H1 (cell line): ENCODE data around the gene DTX3. TPM values are rescaled to one million over a fixed set of nuclear protein-coding genes. Genes with fewer than 3 reads are reported as not detected.

Experiments
- CTCF ChIA-PET: fragments of 300-600 bp; sonication (Branson Sonifier 250); formaldehyde crosslinking; loops from one replicate; lab custom pipeline; 2021; ENCODE audit not compliant: partially characterized antibody; lab: Charles Lee
- POLR2A ChIA-PET: fragments of 300-600 bp; sonication (Branson Sonifier 250); formaldehyde crosslinking; loops from one replicate; lab custom pipeline; 2021; ENCODE audit warnings: inconsistent platforms; ENCODE audit not compliant: partially characterized antibody; lab: Charles Lee
- DNase-seq, 2 experiments: peaks; one replicate each; pipeline versions ENCODE4 v3.0.0 to v3.0.0-alpha.2; 2010 to 2022; ENCODE audit warnings: low spot score in 2 of 2, low read depth in 1 of 2, mixed read lengths in 1 of 2
- FAIRE-seq: peaks from 2 replicates; lab custom pipeline; 2011; peaks lifted over from hg19 to GRCh38; lab: Jason Lieb, UNC
- H2AFZ ChIP-seq: 2 replicates; pipeline ENCODE4 v1.8.1; 2012; ENCODE audit warnings: low read length, inconsistent platforms
- H2AK5ac ChIP-seq: 2 replicates; pipeline ENCODE4 v1.6.1; 2013; ENCODE audit warnings: low read depth, low read length
- H2BK120ac ChIP-seq: replicated peaks from 2 replicates; pipeline ENCODE3; 2013; ENCODE audit warnings: low read depth, low read length, inconsistent platforms
- H2BK12ac ChIP-seq: 2 replicates; pipeline ENCODE4 v1.6.1; 2013; ENCODE audit warnings: low read depth, low read length
- H2BK15ac ChIP-seq: 2 replicates; pipeline ENCODE4 v1.6.1; 2013; ENCODE audit warnings: low read length
- H2BK20ac ChIP-seq: 2 replicates; pipeline ENCODE4 v1.6.1; 2013; ENCODE audit warnings: low read length
- H2BK5ac ChIP-seq: 2 replicates; pipeline ENCODE4 v1.6.1; 2013; ENCODE audit warnings: low read depth, low read length
- H3K14ac ChIP-seq: 2 replicates; pipeline ENCODE4 v1.6.1; 2013; ENCODE audit warnings: inconsistent platforms; ENCODE audit not compliant: insufficient read length
- H3K18ac ChIP-seq: 2 replicates; pipeline ENCODE4 v1.6.1; 2013; ENCODE audit warnings: low read length; ENCODE audit errors: extremely low read depth
- H3K23ac ChIP-seq: 2 replicates; pipeline ENCODE4 v1.6.1; 2013; ENCODE audit warnings: inconsistent platforms; ENCODE audit not compliant: insufficient read length
- H3K23me2 ChIP-seq: 2 replicates; pipeline ENCODE4 v1.6.1; 2013; ENCODE audit warnings: low read depth, low read length
- H3K27ac ChIP-seq: 2 replicates; pipeline ENCODE4 v1.6.1; 2011; ENCODE audit warnings: low read depth, low read length, inconsistent platforms
- H3K27me3 ChIP-seq, 4 experiments: replicated peaks in 1 of 4; 1 replicate in 1 of 4; 2 replicates in 3 of 4; pipeline versions ENCODE4 v1.6.1 to v1.8.1; 2011 to 2013; ENCODE audit warnings: low read length in 3 of 4, mild to moderate bottlenecking in 3 of 4, inconsistent platforms in 2 of 4, mixed read lengths in 2 of 4, moderate library complexity in 1 of 4; ENCODE audit not compliant: control insufficient read depth in 3 of 4, insufficient read depth in 3 of 4; ENCODE audit errors: extremely low read depth in 1 of 4
- H3K36me3 ChIP-seq, 4 experiments: 2 replicates each; pipeline versions ENCODE4 v1.6.1 to v1.8.1; 2011 to 2013; ENCODE audit warnings: mild to moderate bottlenecking in 4 of 4, low read length in 3 of 4, moderate library complexity in 2 of 4, control low read depth in 1 of 4, inconsistent platforms in 1 of 4; ENCODE audit not compliant: insufficient read depth in 4 of 4, control insufficient read depth in 2 of 4
- H3K4ac ChIP-seq: replicated peaks from 2 replicates; pipeline ENCODE3; 2013; ENCODE audit warnings: low read length, low read depth, mixed read lengths, inconsistent platforms; ENCODE audit not compliant: insufficient read length
- H3K4me1 ChIP-seq, 4 experiments: replicated peaks in 1 of 4; 1 replicate in 1 of 4; 2 replicates in 3 of 4; pipeline versions ENCODE4 v1.6.1 to v1.8.1; 2011 to 2013; ENCODE audit warnings: low read length in 3 of 4, inconsistent platforms in 2 of 4, mixed read lengths in 1 of 4; ENCODE audit not compliant: insufficient read depth in 4 of 4, control insufficient read depth in 3 of 4
- H3K4me2 ChIP-seq, 2 experiments: 2 replicates each; pipeline versions ENCODE4 v1.6.1 to v1.8.1; 2011 to 2013; ENCODE audit warnings: low read depth in 2 of 2, low read length in 2 of 2, control low read depth in 1 of 2, inconsistent platforms in 1 of 2, mild to moderate bottlenecking in 1 of 2; ENCODE audit not compliant: insufficient read depth in 1 of 2
- H3K4me3 ChIP-seq, 4 experiments: fragments of 200-600, 300-600 bp in 1 of 4; sonication (generic), shearing (Covaris generic), sonication (Bioruptor Twin) in 1 of 4; 2 replicates each; pipeline versions ENCODE4 v1.5.1 to v1.8.1; 2011 to 2016; ENCODE audit warnings: low read length in 4 of 4, low read depth in 3 of 4, control low read depth in 2 of 4, inconsistent platforms in 2 of 4, mild to moderate bottlenecking in 2 of 4, mixed read lengths in 1 of 4, moderate library complexity in 1 of 4; ENCODE audit not compliant: insufficient read depth in 2 of 4; ENCODE audit errors: extremely low read depth in 1 of 4
- H3K56ac ChIP-seq: replicated peaks from 2 replicates; pipeline ENCODE3; 2013; ENCODE audit warnings: low read depth, mild to moderate bottlenecking, mixed read lengths, low read length, inconsistent platforms; ENCODE audit not compliant: insufficient read length
- H3K79me1 ChIP-seq: 2 replicates; pipeline ENCODE4 v1.6.1; 2013; ENCODE audit warnings: low read depth, low read length, control low read depth
- H3K79me2 ChIP-seq, 2 experiments: 2 replicates each; pipeline versions ENCODE4 v1.6.1 to v1.8.1; 2012 to 2013; ENCODE audit warnings: low read length in 2 of 2, mild to moderate bottlenecking in 2 of 2, inconsistent platforms in 1 of 2; ENCODE audit not compliant: insufficient read depth in 2 of 2, control insufficient read depth in 1 of 2
- H3K9ac ChIP-seq, 4 experiments: replicated peaks in 1 of 4; 1 replicate in 1 of 4; 2 replicates in 3 of 4; pipeline versions ENCODE4 v1.6.1 to v1.8.1; 2011 to 2013; ENCODE audit warnings: low read depth in 3 of 4, low read length in 3 of 4, control low read depth in 2 of 4, mild to moderate bottlenecking in 2 of 4, moderate library complexity in 2 of 4, inconsistent platforms in 1 of 4; ENCODE audit errors: extremely low read depth in 1 of 4
- H3K9me3 ChIP-seq, 2 experiments: 2 replicates each; pipeline versions ENCODE4 v1.6.1 to v1.8.1; 2012 to 2013; ENCODE audit warnings: mild to moderate bottlenecking in 2 of 2, moderate library complexity in 2 of 2, control low read depth in 1 of 2, inconsistent platforms in 1 of 2, low read depth in 1 of 2, low read length in 1 of 2, mixed read lengths in 1 of 2; ENCODE audit not compliant: insufficient read depth in 2 of 2
- H4K20me1 ChIP-seq, 2 experiments: replicated peaks in 1 of 2; 2 replicates each; pipeline versions ENCODE3 to v1.8.1; 2011 to 2013; ENCODE audit warnings: inconsistent platforms in 2 of 2, low read length in 2 of 2, mild to moderate bottlenecking in 1 of 2; ENCODE audit not compliant: insufficient read depth in 2 of 2, control insufficient read depth in 1 of 2
- H4K5ac ChIP-seq: 2 replicates; pipeline ENCODE4 v1.6.1; 2013; ENCODE audit warnings: low read length, low read depth, mixed read lengths, inconsistent platforms; ENCODE audit not compliant: insufficient read length
- H4K8ac ChIP-seq: 2 replicates; pipeline ENCODE4 v1.8.0; 2013; ENCODE audit warnings: mild to moderate bottlenecking, moderate library complexity, low read length, inconsistent platforms; ENCODE audit not compliant: insufficient read depth; ENCODE audit errors: extremely low read depth
- H4K91ac ChIP-seq: replicated peaks from 2 replicates; pipeline ENCODE3; 2013; ENCODE audit warnings: low read length, mixed read lengths, inconsistent platforms; ENCODE audit not compliant: insufficient read length
- CTBP2 ChIP-seq: IDR thresholded peaks from 2 replicates; pipeline ENCODE4 v1.7.0; 2011; ENCODE audit warnings: borderline replicate concordance, mild to moderate bottlenecking, moderate library complexity, mixed read lengths, low read length; ENCODE audit not compliant: insufficient read depth, insufficient read length
- HDAC6 ChIP-seq: IDR thresholded peaks from one replicate; pipeline ENCODE4 v1.7.1; 2012; ENCODE audit warnings: low read depth, mild to moderate bottlenecking, inconsistent platforms, low read length, moderate library complexity
- KDM1A ChIP-seq: fragments of 200-600, 300-600 bp; sonication (generic); IDR thresholded peaks from 2 replicates; pipeline ENCODE4 v1.7.1; 2016; ENCODE audit warnings: mild to moderate bottlenecking, low read length, borderline replicate concordance
- NANOG ChIP-seq: IDR thresholded peaks from 2 replicates; pipeline ENCODE4 v1.6.1; 2011; ENCODE audit warnings: low read length, low read depth, mild to moderate bottlenecking, inconsistent platforms; ENCODE audit not compliant: insufficient read depth, poor library complexity, severe bottlenecking
- PHF8 ChIP-seq: fragments of 200-600 bp; sonication (generic); conservative IDR thresholded peaks from 2 replicates; pipeline ENCODE4 v1.7.1; 2012; ENCODE audit warnings: low read depth, mild to moderate bottlenecking, inconsistent platforms, low read length, moderate library complexity
- SAP30 ChIP-seq: fragments of 300-600 bp; sonication (generic); IDR thresholded peaks from 2 replicates; pipeline ENCODE4 v1.7.1; 2012; ENCODE audit warnings: low read length, moderate library complexity, mild to moderate bottlenecking, inconsistent platforms; ENCODE audit not compliant: insufficient read depth, insufficient replicate concordance
- SIX5 ChIP-seq: IDR thresholded peaks from 2 replicates; pipeline ENCODE4 v1.6.1; 2011; ENCODE audit warnings: mild to moderate bottlenecking, low read depth, low read length
- WGBS, 2 experiments: shearing (Covaris generic) in 1 of 2; methylation state at CpG; one replicate each; pipeline versions ENCODE4 v1.1.6 to v1.1.7; 2013 to 2015; ENCODE audit warnings: low lambda C conversion rate in 2 of 2, mixed read lengths in 2 of 2, inconsistent platforms in 1 of 2, low coverage in 1 of 2, missing lambda C conversion rate in 1 of 2; ENCODE audit not compliant: insufficient replicate concordance in 2 of 2, insufficient coverage in 1 of 2, insufficient read length in 1 of 2; ENCODE audit errors: extremely low coverage in 1 of 2, missing lambda C conversion rate in 1 of 2; 5-methylcytosine and 5-hydroxymethylcytosine counted together
- polyA plus RNA-seq, 7 experiments: library from polyadenylated mRNA; depleted of rRNA in 3 of 7; stranded (reverse) in 5 of 7; unstranded in 2 of 7; fragments of >200 nt in 5 of 7; fragments of 200-250 nt in 2 of 7; gene quantifications; 1 replicate in 5 of 7; 2 replicates in 1 of 7; 4 replicates in 1 of 7; pipeline versions ENCODE4 v1.2.1 to v1.2.3, GENCODE V29; 2011 to 2013; ENCODE audit warnings: missing spikeins in 2 of 7, mixed read lengths in 2 of 7
- total RNA-seq: library from RNA; stranded (reverse); fragmentation: NEBNext Ultra II Directional; extraction: Animal tissue kit (Norgen Biotek cat#: 25700); gene quantifications from 2 replicates; pipeline ENCODE4 v1.2.1, GENCODE V29; 2021
- TF ChIP-seq, protein P1 (sequence below): IDR thresholded peaks from 2 replicates; pipeline ENCODE4 v1.6.1; 2012; ENCODE audit warnings: low read length, inconsistent platforms

The DTX3 gene
- total and polyA plus RNA-seq, 2 of the 8 experiments (the other 6 are each of a cell fraction or from before 2014, with no cell fraction given), result 41.8 to 92.5 TPM

- FAIRE-seq, result no peak
- Histone ChIP-seq H3K23ac (no peak overlapping the region), H3K27ac (no peak overlapping the region), H3K4me3 (peak overlapping the region in 1 of 4 experiments; percentile 52; a peak in 4 of 8 replicates), H3K4ac (no peak overlapping the region), H4K5ac (no peak overlapping the region), H2BK20ac (no peak overlapping the region), H4K20me1 (peaks cover 0 to 33% of the 10 kb centered on the region in 2 experiments), H3K23me2 (peaks cover 7% of the 10 kb centered on the region; the same call in 1 of the 2 replicates), H3K27me3 (peaks cover 73 to 98% (median 97%) of the 10 kb centered on the region in 4 experiments), H3K9me3 (no peaks in the 10 kb centered on the region; a peak in 1 of 4 replicates), H4K91ac (no peak overlapping the region), H2BK12ac (no peak overlapping the region), H3K56ac (no peak overlapping the region), H3K36me3 (no peaks in the 10 kb centered on the region), H3K18ac (no peak overlapping the region), H2BK15ac (no peak overlapping the region), H2AK5ac (no peak overlapping the region), H3K79me2 (no peaks in the 10 kb centered on the region), H3K79me1 (0 out of 2 replicates have a peak, but pooled peaks cover 2% of the 10 kb centered on the region), H2BK5ac (no peak overlapping the region), H3K4me1 (peaks cover 0 to 18% (median 11%) of the 10 kb centered on the region in 4 experiments; a peak in 6 of 7 replicates), H2AFZ (no peak overlapping the region), H3K14ac (no peak overlapping the region), H3K9ac (no peak overlapping the region), H2BK120ac (no peak overlapping the region), H4K8ac (peak overlapping the region; percentile 12; the same call in 1 of the 2 replicates), H3K4me2 (peak overlapping the region; percentile 54 to 78)
- TF ChIP-seq NANOG, result no peak
- TF ChIP-seq KDM1A, result no peak
- no peak for TF ChIP-seq HDAC6
- TF ChIP-seq, protein P1, sequence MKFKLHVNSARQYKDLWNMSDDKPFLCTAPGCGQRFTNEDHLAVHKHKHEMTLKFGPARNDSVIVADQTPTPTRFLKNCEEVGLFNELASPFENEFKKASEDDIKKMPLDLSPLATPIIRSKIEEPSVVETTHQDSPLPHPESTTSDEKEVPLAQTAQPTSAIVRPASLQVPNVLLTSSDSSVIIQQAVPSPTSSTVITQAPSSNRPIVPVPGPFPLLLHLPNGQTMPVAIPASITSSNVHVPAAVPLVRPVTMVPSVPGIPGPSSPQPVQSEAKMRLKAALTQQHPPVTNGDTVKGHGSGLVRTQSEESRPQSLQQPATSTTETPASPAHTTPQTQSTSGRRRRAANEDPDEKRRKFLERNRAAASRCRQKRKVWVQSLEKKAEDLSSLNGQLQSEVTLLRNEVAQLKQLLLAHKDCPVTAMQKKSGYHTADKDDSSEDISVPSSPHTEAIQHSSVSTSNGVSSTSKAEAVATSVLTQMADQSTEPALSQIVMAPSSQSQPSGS, result no peak
- no peak for TF ChIP-seq SIX5
- no peak for TF ChIP-seq SAP30
- TF ChIP-seq PHF8, result no peak
- TF ChIP-seq CTBP2, result no peak
- WGBS, 2 experiments, result 14% methylated on average over 13 of the region's 13 CpGs; no CpG with 5 or more reads in 1 of the 2 experiments
- peak in 1 of 2 experiments; percentile 50 for DNase-seq
- ChIA-PET POLR2A (interaction anchor here (0.7 to 3.6 kb wide), 17 partner anchors 11 to 125 kb away, joined by 3 to 45 read pairs (median 4); partner anchors contain the start of genes ARHGEF25, B4GALNT1, DDIT3 and PIP4K2C), CTCF (interaction anchor here (0.6 to 10.7 kb wide), 22 partner anchors 7 to 139 kb away, joined by 3 to 201 read pairs (median 5); partner anchors contain the start of genes ARHGEF25, B4GALNT1, DTX3 and MARCHF9)
Measured at GRCh38 chr12:57620245-57620935, 15.8 kb downstream of the DTX3 start.
